Lower leg skin (tissue), 3 donors: ENCODE measurements around the gene EPB41L2.

ENCODE experiments used
- CTCF ChIP-seq, 3 donors: fragments of 450-650 bp; IDR thresholded peaks; one replicate each; pipeline ENCODE4 v1.5.1; 2016; ENCODE audit warnings: antibody characterized with exemption in 3 of 3, mild to moderate bottlenecking in 3 of 3, moderate library complexity in 2 of 3
- POLR2A ChIP-seq, 2 donors: fragments of 450-650 bp; IDR thresholded peaks; one replicate each; pipeline ENCODE4 v1.6.1; 2016 to 2017; ENCODE audit warnings: antibody characterized with exemption in 2 of 2, mild to moderate bottlenecking in 1 of 2, moderate library complexity in 1 of 2

GRCh38 chr6:131084982-131085381 is 21.9 kb upstream of the EPB41L2 start:
- TF ChIP-seq POLR2A (IDR thresholded peaks at IDR 0.05) = no peak
- no peak for TF ChIP-seq CTCF (IDR thresholded peaks at IDR 0.05)
